ENCODE results near the gene EEF1AKMT1. TPM values are rescaled to one million over a fixed set of nuclear protein-coding genes. Genes with fewer than 3 reads are reported as not detected.
A peak's percentile ranks its signal among the peaks of the same experiment; 100 is the strongest.
"Not testable (repeated sequence)": the region's sequence is repeated elsewhere in the genome, so short reads cannot be mapped to it uniquely, and the experiment has no call there.

Gene EEF1AKMT1
- total RNA-seq, 1 experiment from 2014 or later: 14.4 TPM

GRCh38 chr13:20788312-20788711 lies 14.6 kb upstream of the EEF1AKMT1 start:
- H3K27me3 ChIP-seq: no peaks in the 10 kb centered on the region
- H3K4me3 ChIP-seq: no peak overlapping the region
- peaks cover 35% of the 10 kb centered on the region for H3K36me3 ChIP-seq
- DNase-seq: no peak
- no peaks in the 10 kb centered on the region for H3K9me3 ChIP-seq

- Histone ChIP-seq H3K27me3 (no peaks in the 10 kb centered on the region), H3K9me3 (no peaks in the 10 kb centered on the region), H3K4me3 (no peak overlapping the region), H3K36me3 (peaks cover 41% of the 10 kb centered on the region)
- DNase-seq: no peak
Observed at GRCh38 chr13:20787180-20787579, 13.4 kb upstream of the EEF1AKMT1 start.

- Histone ChIP-seq H3K36me3 (peaks cover 35% of the 10 kb centered on the region), H3K9me3 (no peaks in the 10 kb centered on the region), H3K27me3 (no peaks in the 10 kb centered on the region), H3K4me3 (no peak overlapping the region)
- DNase-seq: no peak
Observed at GRCh38 chr13:20782116-20782708, 8.5 kb upstream of the EEF1AKMT1 start.

- Histone ChIP-seq H3K36me3 (peaks cover 27% of the 10 kb centered on the region), H3K4me3 (no peak overlapping the region), H3K27me3 (no peaks in the 10 kb centered on the region), H3K9me3 (no peaks in the 10 kb centered on the region)
- no peak for DNase-seq
Observed at GRCh38 chr13:20780317-20780716, 6.6 kb upstream of the EEF1AKMT1 start.

- DNase-seq: no peak
- Histone ChIP-seq H3K9me3 (no peaks in the 10 kb centered on the region), H3K4me3 (no peak overlapping the region), H3K27me3 (no peaks in the 10 kb centered on the region), H3K36me3 (peaks cover 22% of the 10 kb centered on the region)
Observed at GRCh38 chr13:20779405-20779804, 5.6 kb upstream of the EEF1AKMT1 start.

GRCh38 chr13:20778311-20778710 lies 4.5 kb upstream of the EEF1AKMT1 start:
- H3K27me3 ChIP-seq: no peaks in the 10 kb centered on the region
- H3K4me3 ChIP-seq: no peak overlapping the region
- H3K9me3 ChIP-seq: no peaks in the 10 kb centered on the region
- H3K36me3 ChIP-seq: peaks cover 14% of the 10 kb centered on the region
- DNase-seq: no peak

GRCh38 chr13:20776751-20777150 lies 3.0 kb upstream of the EEF1AKMT1 start:
- Histone ChIP-seq H3K4me3 (no peak overlapping the region), H3K9me3 (no peaks in the 10 kb centered on the region), H3K36me3 (peaks cover 10% of the 10 kb centered on the region), H3K27me3 (no peaks in the 10 kb centered on the region)
- no peak for DNase-seq

GRCh38 chr13:20775961-20776360 lies 2.2 kb upstream of the EEF1AKMT1 start:
- DNase-seq: no peak
- Histone ChIP-seq H3K27me3 (no peaks in the 10 kb centered on the region), H3K4me3 (no peak overlapping the region), H3K9me3 (peaks cover 4% of the 10 kb centered on the region; the same call in 1 of the 2 replicates), H3K36me3 (peaks cover 18% of the 10 kb centered on the region)

GRCh38 chr13:20774746-20775145 lies 985 bp upstream of the EEF1AKMT1 start:
- H3K4me3 ChIP-seq: no peak overlapping the region
- peaks cover 13% of the 10 kb centered on the region for H3K9me3 ChIP-seq
- H3K36me3 ChIP-seq: peaks cover 30% of the 10 kb centered on the region
- DNase-seq: no peak
- no peaks in the 10 kb centered on the region for H3K27me3 ChIP-seq

- DNase-seq: no peak
- no peaks in the 10 kb centered on the region for H3K27me3 ChIP-seq
- H3K36me3 ChIP-seq: peaks cover 38% of the 10 kb centered on the region
- H3K4me3 ChIP-seq: peak overlapping the region; percentile 71
- H3K9me3 ChIP-seq: peaks cover 28% of the 10 kb centered on the region
Observed at GRCh38 chr13:20772401-20773131, 1.2 kb downstream of the EEF1AKMT1 start.

- DNase-seq: no peak
Observed at GRCh38 chr13:20769834-20770233, 3.9 kb downstream of the EEF1AKMT1 start.

GRCh38 chr13:20769091-20769490 lies 4.7 kb downstream of the EEF1AKMT1 start:
- DNase-seq: no peak
- Histone ChIP-seq H3K4me3 (no peak overlapping the region), H3K9me3 (peaks cover 34% of the 10 kb centered on the region), H3K27me3 (no peaks in the 10 kb centered on the region), H3K36me3 (peaks cover 35% of the 10 kb centered on the region)

More at GRCh38 chr13:20769834-20770233, 3.9 kb downstream of the EEF1AKMT1 start:
- H3K36me3 ChIP-seq: peaks cover 35% of the 10 kb centered on the region
- no peak overlapping the region for H3K4me3 ChIP-seq
- peaks cover 34% of the 10 kb centered on the region for H3K9me3 ChIP-seq
- H3K27me3 ChIP-seq: no peaks in the 10 kb centered on the region

- no peak for DNase-seq
- Histone ChIP-seq H3K27me3 (no peaks in the 10 kb centered on the region), H3K9me3 (peaks cover 34% of the 10 kb centered on the region), H3K36me3 (peaks cover 34% of the 10 kb centered on the region), H3K4me3 (no peak overlapping the region)
Observed at GRCh38 chr13:20767309-20767943, 6.3 kb downstream of the EEF1AKMT1 start.

GRCh38 chr13:20760872-20761271 lies 12.9 kb downstream of the EEF1AKMT1 start:
- DNase-seq: no peak
- peaks cover 4% of the 10 kb centered on the region for H3K9me3 ChIP-seq

GRCh38 chr13:20754009-20754408 lies 19.8 kb downstream of the EEF1AKMT1 start:
- Histone ChIP-seq H3K36me3 (peaks cover 14% of the 10 kb centered on the region; the same call in 1 of the 2 replicates), H3K27me3 (no peaks in the 10 kb centered on the region), H3K9me3 (peaks cover 32% of the 10 kb centered on the region), H3K4me3 (no peak overlapping the region)
- DNase-seq: no peak

More at GRCh38 chr13:20760872-20761271, 12.9 kb downstream of the EEF1AKMT1 start:
- no peaks in the 10 kb centered on the region for H3K27me3 ChIP-seq
- H3K4me3 ChIP-seq: no peak overlapping the region
- no peaks in the 10 kb centered on the region; the same call in 1 of the 2 replicates for H3K36me3 ChIP-seq

- no peak for DNase-seq
- Histone ChIP-seq H3K36me3 (peaks cover 9% of the 10 kb centered on the region; the same call in 1 of the 2 replicates), H3K9me3 (peaks cover 26% of the 10 kb centered on the region), H3K27me3 (no peaks in the 10 kb centered on the region), H3K4me3 (no peak overlapping the region)
Observed at GRCh38 chr13:20749377-20749776, 24.4 kb downstream of the EEF1AKMT1 start.

- not testable (repeated sequence) for H3K9me3 ChIP-seq, H3K4me3 ChIP-seq, DNase-seq, H3K36me3 ChIP-seq, H3K27me3 ChIP-seq
Observed at GRCh38 chr13:20743830-20744404, 29.8 kb downstream of the EEF1AKMT1 start.
